Measurements from ENCODE around the gene OTUB2. TPM values are rescaled to one million over a fixed set of nuclear protein-coding genes. Genes with fewer than 3 reads are reported as not detected.
"Not testable (repeated sequence)": the region's sequence is repeated elsewhere in the genome, so short reads cannot be mapped to it uniquely, and the experiment has no call there.

OTUB2 gene
- polyA plus RNA-seq, 4 donors, result 2.6 to 5.0 (median 4.5) TPM

- DNase-seq (ENCODE audit: low read depth in 4 of 4, low spot score in 3 of 4), result no peak
Observed at GRCh38 chr14:94052199-94052598, 26.1 kb downstream of the OTUB2 start.

GRCh38 chr14:94052662-94053061 lies 26.5 kb downstream of the OTUB2 start:
- no peak for DNase-seq (ENCODE audit: low read depth in 4 of 4, low spot score in 3 of 4)

- no peak for DNase-seq (ENCODE audit: low read depth in 4 of 4, low spot score in 3 of 4)
Observed at GRCh38 chr14:94054401-94054800, 28.3 kb downstream of the OTUB2 start.

GRCh38 chr14:94054936-94055335 lies 28.8 kb downstream of the OTUB2 start:
- DNase-seq (ENCODE audit: low read depth in 4 of 4, low spot score in 3 of 4), result no peak

GRCh38 chr14:94056579-94057308 lies 30.6 kb downstream of the OTUB2 start:
- peak in 1 of 4 donors; percentile 30 for DNase-seq (ENCODE audit: low read depth in 4 of 4, low spot score in 3 of 4)

GRCh38 chr14:94058128-94058673 lies 32.1 kb downstream of the OTUB2 start:
- no peak for DNase-seq (ENCODE audit: low read depth in 4 of 4, low spot score in 3 of 4)

DNA sequence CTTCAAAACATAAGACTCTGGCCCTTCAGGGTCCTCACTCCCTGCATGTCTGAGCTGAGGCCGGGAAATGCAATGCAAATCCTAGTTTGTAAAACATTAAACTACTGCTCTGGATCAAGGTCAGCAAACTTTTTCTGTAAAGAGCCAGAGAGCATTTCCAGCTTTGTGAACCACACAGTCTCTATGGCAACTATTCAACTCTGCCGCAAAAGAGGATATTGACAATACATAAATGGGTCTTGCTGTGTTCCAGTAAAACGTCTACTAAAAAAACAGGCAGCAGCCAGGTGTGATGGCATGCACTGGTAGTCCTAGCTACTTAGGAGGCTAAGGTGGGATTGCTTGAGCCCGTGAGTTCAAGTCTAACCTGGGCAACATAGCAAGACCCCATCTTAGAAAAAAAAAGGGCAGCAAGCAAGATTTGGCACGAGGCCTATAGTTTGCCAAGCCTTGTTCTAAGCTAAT lies 32.6 kb downstream of the OTUB2 start:
- DNase-seq (ENCODE audit: low read depth in 4 of 4, low spot score in 3 of 4), result no peak

- no peak for DNase-seq (ENCODE audit: low read depth in 4 of 4, low spot score in 3 of 4)
Observed at GRCh38 chr14:94059998-94060397, 33.9 kb downstream of the OTUB2 start.

DNA sequence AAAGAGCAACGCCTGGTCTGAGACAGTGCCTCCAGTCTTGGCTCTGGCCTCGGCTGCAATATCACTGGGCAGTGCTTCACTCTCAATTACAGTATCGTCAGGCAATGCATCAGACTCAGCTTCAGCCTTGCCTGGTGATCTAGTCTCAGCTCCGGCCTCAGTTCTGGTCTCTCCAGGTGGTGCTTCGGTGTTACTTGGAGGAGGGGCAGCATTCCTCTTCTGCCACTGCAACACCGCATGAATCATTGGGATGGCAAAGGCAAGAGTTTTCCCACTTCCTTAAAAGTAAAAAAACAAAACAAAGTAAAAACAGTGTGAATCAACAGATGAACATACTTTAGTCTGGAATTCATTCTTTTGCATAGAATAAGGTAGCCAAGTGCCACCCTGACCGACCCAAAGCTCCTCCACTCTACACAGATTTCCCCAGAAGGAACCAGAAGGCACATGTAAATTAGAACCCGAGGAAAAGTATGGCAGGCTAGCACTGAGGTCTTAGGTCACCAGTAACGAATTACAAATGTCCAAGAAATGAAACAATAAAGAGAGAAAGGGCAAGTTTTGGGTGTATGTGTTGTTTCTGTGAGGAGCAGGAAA lies 36.3 kb downstream of the OTUB2 start:
- no peak for DNase-seq (ENCODE audit: low read depth in 4 of 4, low spot score in 3 of 4)

- DNase-seq (ENCODE audit: low read depth in 4 of 4, low spot score in 3 of 4), result no peak
Observed at GRCh38 chr14:94066089-94066676, 40.0 kb downstream of the OTUB2 start.

DNA sequence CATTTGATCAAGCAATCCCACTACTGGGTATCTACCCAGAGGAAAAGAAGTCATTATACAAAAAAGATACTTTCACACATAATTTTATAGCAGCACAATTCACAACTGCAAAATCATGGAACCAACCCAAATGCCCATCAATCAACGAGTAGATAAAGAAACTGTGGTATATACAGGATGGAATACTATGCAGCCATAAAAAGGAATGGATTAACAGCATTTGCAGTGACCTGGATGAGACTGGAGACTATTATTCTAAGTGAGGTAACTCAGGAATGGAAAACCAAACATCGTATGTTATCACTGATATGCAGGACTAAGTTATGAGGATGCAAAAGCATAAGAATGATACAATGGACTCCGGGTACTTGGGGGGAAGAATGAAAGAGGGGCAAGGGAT lies 45.9 kb downstream of the OTUB2 start:
- DNase-seq (ENCODE audit: low read depth in 4 of 4, low spot score in 3 of 4), result not testable (repeated sequence)

- no peak for DNase-seq (ENCODE audit: low read depth in 4 of 4, low spot score in 3 of 4)
Observed at GRCh38 chr14:94074534-94074933, 48.4 kb downstream of the OTUB2 start.

DNA sequence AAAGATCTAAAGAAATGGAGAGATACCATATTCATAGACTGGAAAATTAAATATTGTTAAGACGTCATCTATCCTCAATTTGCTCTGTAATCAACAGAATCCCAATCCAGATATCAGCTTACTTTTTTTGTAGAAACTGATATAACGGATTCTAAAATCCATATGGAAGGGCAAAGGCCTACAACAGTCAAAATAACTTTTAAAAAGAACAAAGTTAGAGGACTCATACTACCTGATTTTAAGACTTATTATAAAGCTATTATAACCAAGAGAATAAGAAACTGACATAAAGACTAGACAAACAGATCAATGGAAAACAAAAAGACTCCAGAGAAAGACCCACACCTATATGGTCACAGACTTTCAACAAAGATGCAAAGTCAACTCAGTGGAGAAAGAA lies 48.9 kb downstream of the OTUB2 start:
- DNase-seq (ENCODE audit: low read depth in 4 of 4, low spot score in 3 of 4), result no peak

- DNase-seq (ENCODE audit: low read depth in 4 of 4, low spot score in 3 of 4), result no peak
Observed at GRCh38 chr14:94077111-94077821, 51.1 kb downstream of the OTUB2 start.

- no peak for DNase-seq (ENCODE audit: low read depth in 4 of 4, low spot score in 3 of 4)
Observed at GRCh38 chr14:94077823-94078222, 51.7 kb downstream of the OTUB2 start.

- peak in 1 of 4 donors; percentile 39 for DNase-seq (ENCODE audit: low read depth in 4 of 4, low spot score in 3 of 4)
Observed at GRCh38 chr14:94079891-94080620, 53.9 kb downstream of the OTUB2 start.

- DNase-seq (ENCODE audit: low read depth in 4 of 4, low spot score in 3 of 4), result peak; percentile 83 to 90 (median 84)
Observed at GRCh38 chr14:94080621-94081385, 54.7 kb downstream of the OTUB2 start, which contains the start of the genes DDX24 and IFI27L1. Gene DDX24, minus strand, starts transcription at chr14:94081202. Its CDS starts 1,460 bp downstream, at chr14:94079742. Gene IFI27L1, plus strand, starts transcription at chr14:94081310. Its CDS starts 15,628 bp downstream, at chr14:94096938.

DNA sequence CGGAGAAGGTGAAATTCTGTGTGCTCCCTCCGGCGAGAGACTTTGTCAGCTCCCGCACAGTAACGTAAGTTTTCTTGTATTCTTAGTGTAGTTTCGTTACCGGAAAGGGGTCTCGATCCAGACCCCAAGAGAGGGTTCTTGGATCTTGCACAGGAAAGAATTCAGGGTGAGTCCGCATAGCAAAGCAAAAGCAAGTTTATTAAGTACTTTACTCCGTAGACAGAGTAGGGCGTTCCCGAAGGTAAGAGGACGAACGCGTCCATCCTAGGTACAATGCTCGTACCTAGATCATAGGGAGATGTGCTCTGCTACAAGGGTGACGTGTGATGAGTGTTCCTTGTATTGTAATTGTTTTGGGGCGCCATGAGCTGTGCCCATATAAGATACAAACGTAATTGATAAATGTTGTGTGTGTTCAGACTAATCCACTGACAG lies 55.3 kb downstream of the OTUB2 start:
- no peak for DNase-seq (ENCODE audit: low read depth in 4 of 4, low spot score in 3 of 4)

DNA sequence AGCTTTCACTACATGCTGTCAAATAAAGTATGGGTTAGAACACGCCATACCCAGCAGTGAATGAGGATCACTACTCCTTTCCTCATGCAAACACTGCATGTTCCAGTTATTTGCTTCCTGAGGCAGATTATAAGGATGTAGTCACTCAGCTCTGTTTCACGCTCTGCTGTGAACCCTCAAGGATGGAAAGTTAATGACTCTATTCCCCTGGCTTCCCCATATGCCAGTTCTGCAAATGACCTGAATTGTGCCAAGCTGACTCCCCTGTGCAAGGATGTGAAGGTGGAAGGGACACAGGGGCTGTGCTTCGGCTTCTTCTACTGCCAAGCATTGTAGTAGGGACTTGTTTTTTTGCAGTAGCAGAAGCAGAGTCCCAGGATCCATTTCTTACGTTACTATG lies 61.8 kb downstream of the OTUB2 start:
- DNase-seq (ENCODE audit: low read depth in 4 of 4, low spot score in 3 of 4), result no peak
